Fibroblast of villous mesenchyme (primary cell): ENCODE data around the gene NFATC2. TPM values are rescaled to one million over a fixed set of nuclear protein-coding genes. Genes with fewer than 3 reads are reported as not detected.
A peak's percentile ranks its signal among the peaks of the same experiment; 100 is the strongest.

Experiments
- DNase-seq: peaks from one replicate; pipeline ENCODE4 v3.0.0-alpha.2; 2010; ENCODE audit warnings: low read depth
- H3K4me3 ChIP-seq: 2 replicates; pipeline ENCODE4 v1.5.1; 2011; ENCODE audit warnings: low read depth, mild to moderate bottlenecking, low read length
- small RNA-seq: library from RNA; depleted of rRNA; stranded (forward); fragments of <200 nt; gene quantifications from one replicate; pipeline ENCODE3, GENCODE V24; 2012
- total RNA-seq: library from RNA; depleted of rRNA; stranded (reverse); fragments of >200 nt; gene quantifications from 2 replicates; pipeline ENCODE4 v1.2.3, GENCODE V29; 2012
- TF ChIP-seq, protein P1 (sequence below): IDR thresholded peaks from 2 replicates; pipeline ENCODE4 v1.5.1; 2012; ENCODE audit warnings: low read depth, mild to moderate bottlenecking, low read length; ENCODE audit not compliant: insufficient read depth

NFATC2 gene
- total RNA-seq, 1 donor, result under 0.01 TPM

GRCh38 chr20:51339721-51340450 lies 202.6 kb downstream of the NFATC2 start:
- TF ChIP-seq, protein P1, sequence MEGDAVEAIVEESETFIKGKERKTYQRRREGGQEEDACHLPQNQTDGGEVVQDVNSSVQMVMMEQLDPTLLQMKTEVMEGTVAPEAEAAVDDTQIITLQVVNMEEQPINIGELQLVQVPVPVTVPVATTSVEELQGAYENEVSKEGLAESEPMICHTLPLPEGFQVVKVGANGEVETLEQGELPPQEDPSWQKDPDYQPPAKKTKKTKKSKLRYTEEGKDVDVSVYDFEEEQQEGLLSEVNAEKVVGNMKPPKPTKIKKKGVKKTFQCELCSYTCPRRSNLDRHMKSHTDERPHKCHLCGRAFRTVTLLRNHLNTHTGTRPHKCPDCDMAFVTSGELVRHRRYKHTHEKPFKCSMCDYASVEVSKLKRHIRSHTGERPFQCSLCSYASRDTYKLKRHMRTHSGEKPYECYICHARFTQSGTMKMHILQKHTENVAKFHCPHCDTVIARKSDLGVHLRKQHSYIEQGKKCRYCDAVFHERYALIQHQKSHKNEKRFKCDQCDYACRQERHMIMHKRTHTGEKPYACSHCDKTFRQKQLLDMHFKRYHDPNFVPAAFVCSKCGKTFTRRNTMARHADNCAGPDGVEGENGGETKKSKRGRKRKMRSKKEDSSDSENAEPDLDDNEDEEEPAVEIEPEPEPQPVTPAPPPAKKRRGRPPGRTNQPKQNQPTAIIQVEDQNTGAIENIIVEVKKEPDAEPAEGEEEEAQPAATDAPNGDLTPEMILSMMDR, result no peak
- H3K4me3 ChIP-seq, result no peak overlapping the region
- DNase-seq, result no peak

- TF ChIP-seq, protein P1, result no peak
- peak; percentile 25 for DNase-seq
- no peak overlapping the region for H3K4me3 ChIP-seq
These were observed 203.7 kb downstream of the NFATC2 start for GRCh38 chr20:51338692-51339440.

GRCh38 chr20:51337126-51337805 lies 205.3 kb downstream of the NFATC2 start:
- TF ChIP-seq, protein P1, result no peak
- DNase-seq, result no peak
- no peak overlapping the region for H3K4me3 ChIP-seq

Small RNA genes within 50 kb of the gene (small RNA-seq; reads per million reads assigned to genes)
- not detected for gene MIR3194

Other genes starting within 250 kb of the NFATC2 start
- 6.9 and 9.3 TPM in 2 replicates for gene ATP9A, start 225.7 kb upstream of the NFATC2 start, total RNA-seq